ENCODE measurements around the gene HOXC11.

The HOXC11 gene

DNA sequence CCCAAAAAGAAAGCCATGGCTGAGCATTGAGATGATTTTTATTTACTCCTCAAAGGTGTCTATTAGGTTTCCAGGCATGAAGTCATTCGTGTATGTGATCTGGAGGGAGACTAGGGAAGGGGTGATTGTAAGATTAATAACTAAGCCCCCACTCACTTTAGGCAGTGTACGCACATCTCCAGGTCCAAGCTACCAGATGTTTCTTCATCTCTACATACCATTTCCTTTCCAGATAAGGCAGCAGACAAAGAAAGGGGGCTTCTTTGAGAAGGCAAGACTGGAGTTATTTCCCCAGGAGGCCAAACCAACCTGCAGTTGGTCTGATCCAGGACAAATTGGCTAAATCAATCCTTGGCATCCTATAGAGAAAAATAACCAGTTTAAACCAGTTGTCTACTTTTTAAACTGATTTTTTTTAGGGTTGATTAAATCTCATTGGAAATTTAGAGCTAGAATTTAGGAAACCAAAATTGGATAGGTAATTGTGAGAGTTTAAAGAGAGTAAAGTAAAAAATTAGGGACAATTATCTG, 30.4 kb upstream of the HOXC11 start:
- no peak for DNase-seq

DNA sequence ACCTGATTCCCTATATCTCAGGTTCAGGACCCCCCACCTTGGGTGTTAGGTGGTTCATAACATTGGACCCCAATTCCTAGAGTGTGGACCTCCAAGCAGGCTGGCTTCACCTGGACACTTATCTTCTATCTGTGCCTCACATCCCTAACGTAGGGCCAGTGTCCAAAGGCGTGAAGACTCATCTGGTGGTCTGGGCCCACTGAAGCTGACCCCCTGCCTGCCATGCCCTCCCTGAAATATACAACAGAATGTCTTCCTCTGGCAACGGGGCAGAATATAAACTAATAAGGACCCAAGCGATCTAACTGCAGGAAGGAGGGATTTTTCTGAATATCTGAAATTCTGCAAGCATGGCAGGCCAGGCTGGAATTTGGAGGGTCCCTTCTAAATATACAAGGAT, 28.7 kb upstream of the HOXC11 start:
- no peak for DNase-seq

DNA sequence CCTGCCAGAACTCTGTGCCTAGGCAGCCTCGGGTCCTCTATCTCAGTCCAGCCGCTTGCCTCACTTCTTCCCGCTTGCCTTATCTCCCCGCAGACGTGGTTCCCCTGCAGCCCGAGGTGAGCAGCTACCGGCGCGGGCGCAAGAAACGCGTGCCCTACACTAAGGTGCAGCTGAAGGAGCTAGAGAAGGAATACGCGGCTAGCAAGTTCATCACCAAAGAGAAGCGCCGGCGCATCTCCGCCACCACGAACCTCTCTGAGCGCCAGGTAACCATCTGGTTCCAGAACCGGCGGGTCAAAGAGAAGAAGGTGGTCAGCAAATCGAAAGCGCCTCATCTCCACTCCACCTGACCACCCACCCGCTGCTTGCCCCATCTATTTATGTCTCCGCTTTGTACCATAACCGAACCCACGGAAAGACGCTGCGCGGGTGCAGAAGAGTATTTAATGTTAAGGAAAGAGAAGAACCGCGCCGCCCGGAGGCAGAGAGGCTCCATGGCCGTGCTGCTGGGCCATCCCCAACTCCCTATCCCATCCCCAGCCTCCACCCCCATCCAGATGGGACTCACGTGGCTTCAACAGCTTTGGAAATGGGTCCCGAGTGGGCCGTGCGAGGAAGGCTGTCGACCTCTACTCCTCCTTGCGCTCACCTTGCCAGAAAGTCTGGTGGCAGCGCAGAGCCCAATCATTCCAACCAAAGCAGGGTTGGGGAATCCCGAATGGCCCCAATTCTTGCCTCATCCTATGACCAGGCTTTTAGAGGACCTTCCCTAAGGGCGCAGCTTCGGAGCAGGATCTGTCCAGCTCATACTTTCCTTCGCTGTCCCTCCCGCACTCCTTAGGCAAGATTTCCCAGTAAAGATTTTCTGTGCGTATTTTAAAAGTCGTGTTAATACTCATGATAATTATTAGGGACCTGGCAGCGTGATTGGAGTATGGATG, 27.7 kb upstream of the HOXC11 start:
- peak; percentile 2 for DNase-seq

DNA sequence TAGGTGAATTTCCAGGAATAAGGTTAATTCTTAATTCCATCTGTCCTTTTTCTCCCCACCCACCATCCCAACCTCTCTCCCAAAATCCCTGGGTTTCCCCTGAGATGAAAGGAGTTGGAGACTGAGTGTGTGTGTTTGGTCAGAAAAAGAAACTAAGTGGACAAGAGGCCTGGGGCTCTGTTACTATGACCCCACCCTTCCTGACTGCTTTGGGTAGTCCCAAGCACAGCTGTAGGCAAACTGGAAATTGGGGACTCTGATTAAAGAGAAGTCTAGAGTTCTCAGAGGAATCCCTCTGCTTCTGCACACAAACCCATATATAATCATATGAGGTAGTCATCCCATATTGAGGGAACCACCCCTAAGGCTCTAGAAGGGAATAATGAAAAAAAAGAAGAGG, 25.2 kb upstream of the HOXC11 start:
- DNase-seq, result no peak

DNA sequence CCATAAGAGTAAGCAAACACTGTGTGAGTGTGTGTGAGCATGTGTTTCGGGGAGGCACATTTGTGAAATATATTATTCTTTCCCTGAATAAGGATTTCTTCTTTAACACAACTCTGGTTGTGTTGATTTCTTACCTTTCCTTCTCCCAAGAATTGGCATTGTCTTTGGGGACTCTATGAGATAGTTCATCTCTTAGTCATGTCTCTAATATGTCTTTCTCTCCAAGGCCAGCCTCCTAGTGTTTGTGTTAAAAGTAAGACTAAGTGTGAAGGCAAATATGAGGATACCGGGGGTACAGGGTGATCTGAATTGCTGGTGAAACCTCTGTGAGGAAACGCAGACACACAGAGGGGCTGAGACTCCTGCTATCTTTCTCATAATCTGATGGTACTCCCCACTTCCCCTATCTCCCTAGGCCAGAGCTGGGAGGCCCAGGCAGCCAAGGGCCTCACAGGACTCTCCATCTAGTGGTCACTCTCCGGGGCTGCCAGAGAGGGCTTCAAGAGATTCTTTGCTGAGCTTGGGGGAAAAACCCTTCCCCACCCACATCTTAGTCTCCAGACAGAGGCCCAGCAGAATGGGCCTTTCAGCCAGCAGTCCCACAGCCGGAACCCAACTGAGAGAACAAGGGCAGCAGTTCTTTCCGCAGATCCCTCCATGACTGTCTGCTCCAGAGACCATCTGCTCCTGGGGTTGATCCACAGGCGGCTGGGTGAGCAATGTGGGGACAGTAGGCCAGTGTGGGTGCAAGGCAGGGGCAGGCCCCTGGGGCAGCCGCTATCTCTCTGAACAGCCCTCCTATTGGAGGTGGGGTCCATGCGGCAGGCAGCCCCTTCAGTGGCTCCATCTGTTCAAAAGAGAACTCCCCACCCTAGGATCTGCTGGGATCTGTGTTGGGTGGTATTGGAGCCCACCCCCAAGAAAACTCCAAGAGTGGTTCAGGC, 24.0 kb upstream of the HOXC11 start:
- no peak for DNase-seq

DNA sequence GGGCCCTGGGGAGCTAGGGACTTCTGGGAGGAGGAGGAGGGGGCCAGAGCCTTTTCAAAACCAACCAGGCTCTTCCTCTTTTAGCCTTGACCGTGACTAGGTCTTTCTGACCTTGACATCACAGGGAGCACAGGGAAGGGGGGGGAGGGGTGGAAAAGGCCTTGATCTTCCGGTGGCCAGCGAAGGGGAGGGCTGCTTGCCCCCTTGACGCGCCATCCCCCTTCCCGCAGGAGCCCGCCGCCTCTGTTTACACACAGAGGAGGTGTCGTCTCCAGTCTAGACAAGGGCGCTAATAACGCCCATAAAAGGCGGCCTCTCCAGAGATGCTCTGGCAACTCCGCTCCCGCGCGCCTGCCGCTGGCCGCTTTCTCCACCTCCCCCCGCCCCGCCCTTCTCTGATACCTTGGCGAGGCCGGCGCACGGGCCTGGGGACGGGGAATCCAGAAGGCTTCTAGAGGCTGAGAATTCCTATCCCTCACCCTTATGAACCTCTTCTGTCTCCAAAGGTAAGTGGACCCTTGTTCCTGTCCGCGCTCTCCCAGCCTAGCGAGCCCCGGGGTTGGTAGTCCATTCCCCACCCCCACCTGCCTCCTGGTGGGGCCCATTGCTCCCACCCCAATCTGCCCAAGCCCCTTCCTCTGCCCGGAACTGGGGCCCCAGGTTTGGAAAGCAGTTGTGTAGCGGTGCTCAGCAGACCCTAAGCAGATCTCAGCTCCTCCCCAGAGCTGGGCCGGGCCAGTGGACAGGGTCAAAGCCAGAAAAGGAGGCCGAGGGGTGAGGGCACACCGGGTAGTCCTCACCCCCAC, 23.1 kb upstream of the HOXC11 start:
- no peak for DNase-seq

DNA sequence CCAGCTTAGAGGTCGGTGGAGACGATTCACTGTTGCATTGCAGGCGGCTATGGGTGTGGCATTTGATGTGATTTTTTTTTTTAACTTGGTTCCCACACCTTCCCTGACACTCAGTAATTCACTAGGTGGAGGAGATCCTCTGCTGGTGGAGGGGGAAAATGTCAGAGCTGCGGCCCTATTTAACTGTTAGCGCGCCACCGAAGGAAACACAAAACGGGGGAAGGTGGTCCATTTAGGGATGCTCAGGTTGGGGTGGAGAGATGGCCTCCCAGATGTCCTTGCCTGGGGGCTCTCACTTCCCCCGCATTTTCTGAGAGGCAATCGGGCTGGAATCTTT, 22.5 kb upstream of the HOXC11 start:
- DNase-seq, result no peak

DNA sequence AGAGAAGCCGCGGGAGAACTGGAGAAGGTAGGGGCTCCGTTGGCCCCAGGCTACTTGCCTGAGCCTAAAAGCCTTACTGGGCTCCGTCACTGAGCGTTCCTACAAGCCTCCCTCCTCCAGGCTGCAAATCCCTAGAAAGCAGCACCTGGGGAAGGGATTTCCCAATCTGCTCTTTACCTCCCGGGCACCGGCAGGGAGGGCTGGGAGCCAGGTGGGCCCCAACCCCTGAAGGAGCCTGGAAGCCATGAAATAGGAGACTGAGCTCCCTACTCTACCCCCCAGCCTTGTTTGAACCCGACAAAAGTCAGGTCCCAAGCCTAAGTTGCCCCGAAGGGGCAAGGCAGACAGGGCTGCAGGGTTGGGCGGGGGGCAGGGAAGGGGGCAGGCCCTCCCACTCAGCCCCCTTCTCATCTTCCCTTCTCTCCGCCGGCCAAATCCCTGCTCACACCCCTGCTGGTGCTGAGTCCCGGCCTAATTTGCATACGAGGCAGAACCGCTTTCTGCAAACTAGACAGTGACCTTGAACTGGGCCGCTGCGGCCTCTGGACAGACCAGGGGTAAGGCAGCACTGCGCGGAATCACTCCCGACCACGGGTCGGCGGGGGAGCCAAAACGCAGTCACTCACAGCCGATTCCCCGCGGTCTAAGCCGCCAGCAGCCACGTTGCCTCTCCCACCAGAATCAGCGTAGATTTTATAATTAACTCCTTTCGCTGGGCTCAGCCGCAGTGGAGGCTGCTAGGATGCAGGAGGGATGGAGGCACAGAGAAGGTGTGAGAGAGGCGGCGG, 21.9 kb upstream of the HOXC11 start:
- DNase-seq, result no peak

DNA sequence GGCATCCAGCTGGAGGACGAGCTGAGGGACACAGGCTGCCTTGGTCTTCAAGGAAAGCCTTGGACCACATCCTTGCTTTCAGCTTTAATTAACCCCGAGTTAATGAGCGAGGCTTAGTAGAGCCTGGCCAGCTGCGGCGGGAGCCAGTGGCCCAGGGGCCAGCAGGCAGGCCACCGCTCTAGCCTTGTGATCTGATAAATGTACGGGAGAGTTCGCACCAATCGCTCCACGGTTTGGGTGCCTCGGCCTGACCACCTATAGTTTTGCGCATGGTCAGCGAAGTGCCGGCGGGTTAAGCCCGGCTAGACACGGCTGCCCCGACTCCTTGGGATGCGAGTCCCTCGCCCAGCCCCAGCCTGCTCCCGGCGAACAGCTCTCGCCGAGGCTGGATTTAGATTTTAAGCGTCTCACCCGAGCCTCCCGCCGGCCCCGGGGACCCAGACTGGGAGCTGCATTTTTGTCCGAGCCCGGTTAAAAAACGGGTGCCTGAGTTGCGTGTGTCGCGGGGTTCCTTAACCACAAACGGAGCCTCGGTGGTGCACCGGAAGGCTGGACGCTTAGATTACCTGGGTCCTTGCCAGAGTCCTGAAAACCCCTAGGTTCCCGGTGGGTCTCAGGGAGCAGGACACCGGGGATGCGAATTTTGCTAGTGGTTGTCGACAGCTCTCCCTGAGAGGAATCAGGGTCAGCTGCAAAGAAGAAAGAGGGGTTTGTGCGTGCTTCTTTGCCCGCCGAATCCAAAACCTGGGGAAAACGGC, 21.2 kb upstream of the HOXC11 start:
- DNase-seq, result no peak

DNA sequence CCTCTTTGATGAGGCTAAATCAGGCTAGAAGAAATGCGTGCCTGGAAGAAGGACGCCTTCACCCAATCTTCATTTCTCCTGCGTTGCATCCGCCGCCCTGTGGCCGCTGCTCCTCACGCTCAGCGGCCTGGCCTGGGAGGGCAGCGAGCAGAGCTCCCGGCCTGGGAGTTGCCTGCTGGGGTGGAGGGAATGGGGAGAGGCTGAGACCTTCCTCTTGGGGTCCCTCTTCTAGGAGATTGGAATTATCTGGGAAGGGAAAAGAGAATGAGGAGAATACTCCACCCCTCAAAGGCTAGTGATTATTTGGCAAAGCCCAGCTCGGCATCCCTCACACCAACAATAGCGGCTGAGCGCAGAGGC, 20.6 kb upstream of the HOXC11 start:
- DNase-seq, result no peak

DNA sequence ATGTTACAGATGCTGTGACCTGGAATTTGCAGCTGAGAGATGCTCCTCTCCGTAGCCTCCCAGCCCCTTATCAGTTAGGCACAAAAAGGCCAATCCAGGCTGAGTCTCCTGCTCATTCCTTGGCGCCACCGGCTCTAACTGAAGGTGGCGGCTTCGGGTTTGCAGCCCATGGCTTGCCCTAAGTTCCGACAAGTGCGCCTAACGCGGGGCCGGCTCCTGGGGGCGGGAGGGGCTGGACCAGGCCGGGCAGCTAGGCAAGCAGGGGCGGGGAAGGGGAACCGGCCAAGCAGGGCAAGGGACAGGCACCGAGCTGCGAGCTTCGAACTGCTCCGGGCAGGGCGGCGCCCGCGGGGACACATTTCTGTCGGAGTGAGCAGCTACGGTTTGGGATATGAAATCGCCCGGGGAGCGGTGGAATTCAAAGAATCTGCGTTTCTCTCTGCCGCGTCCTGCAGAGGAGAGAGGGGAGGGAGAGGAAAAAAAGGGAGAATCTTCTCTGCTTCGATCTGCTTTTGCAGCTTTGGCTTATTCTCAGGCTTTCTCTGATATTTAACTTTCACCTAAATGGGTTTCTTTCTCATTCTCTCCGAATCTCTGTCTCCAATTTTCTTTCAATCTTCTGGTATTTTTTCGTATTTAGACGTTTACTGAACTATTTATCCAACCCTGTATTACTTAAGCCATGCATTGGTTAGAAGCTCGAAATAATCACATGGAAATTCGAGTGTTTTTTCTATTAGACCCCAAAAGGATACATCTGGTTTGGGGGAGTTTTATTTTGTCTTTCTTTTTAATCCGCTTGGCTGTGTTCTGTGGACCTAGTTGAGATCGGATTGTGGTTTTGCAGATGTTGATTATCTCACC, 19.8 kb upstream of the HOXC11 start:
- no peak for DNase-seq

DNA sequence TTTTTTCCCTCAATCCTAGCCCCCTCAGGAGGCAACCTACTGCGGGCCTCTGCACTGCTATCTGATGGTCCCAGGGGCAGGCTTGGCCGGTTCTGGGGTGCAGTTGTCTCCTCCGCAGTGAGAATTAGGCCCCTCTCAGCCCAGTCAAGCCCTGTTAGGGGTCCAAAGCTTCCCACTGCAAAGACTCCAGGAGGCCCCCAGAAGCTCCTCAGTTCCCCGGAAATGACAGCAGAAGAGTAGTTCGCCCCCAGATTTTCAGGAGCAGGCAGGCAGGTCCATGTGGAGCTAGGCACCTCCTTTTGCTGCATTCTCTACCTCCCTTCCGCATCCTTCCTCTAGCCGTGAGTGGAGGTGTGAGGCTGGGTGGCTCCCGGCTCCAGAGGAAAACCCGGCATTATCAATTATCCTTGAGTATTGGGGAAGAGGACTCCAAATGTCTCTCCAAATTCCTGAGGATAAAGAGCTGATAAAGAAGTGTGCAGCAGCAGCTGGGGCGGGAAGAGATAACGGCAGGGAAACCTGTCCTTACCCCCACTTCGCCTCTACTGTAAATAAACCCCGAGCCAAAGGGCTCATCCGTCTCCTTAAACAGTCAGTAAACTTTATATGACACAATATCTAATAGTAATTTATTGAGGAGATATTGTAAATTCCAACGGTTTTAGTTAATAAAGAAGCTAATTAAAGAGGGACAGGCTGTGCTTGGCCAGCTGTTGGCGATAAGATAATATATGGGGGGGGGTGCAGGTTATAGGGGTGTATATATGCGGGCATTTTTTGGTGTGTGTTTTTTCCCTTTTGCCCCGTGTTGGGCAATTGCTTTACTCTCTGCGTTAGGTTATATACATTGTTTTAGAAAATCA, 18.9 kb upstream of the HOXC11 start:
- no peak for DNase-seq

DNA sequence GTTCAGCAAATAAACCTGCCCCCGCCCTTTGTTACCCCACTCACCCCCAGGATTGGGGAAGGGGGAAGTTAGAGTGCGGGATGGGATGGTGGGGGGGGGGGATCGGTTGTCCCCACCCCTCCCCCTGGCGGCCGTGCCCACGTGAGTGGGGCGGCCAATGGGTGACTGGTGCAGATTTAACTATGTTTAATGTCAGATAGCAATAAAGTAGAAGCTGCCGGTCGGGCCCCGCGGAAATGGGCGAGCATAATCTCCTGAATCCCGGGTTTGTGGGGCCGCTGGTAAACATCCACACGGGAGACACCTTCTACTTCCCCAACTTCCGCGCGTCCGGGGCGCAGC, 18.3 kb upstream of the HOXC11 start, which contains the start of gene HOXC12:
TSS of gene HOXC12 (plus strand) at position 210 of the 342 bp plus-strand sequence. CDS start at position 237, 27 bp downstream.
- no peak for DNase-seq

DNA sequence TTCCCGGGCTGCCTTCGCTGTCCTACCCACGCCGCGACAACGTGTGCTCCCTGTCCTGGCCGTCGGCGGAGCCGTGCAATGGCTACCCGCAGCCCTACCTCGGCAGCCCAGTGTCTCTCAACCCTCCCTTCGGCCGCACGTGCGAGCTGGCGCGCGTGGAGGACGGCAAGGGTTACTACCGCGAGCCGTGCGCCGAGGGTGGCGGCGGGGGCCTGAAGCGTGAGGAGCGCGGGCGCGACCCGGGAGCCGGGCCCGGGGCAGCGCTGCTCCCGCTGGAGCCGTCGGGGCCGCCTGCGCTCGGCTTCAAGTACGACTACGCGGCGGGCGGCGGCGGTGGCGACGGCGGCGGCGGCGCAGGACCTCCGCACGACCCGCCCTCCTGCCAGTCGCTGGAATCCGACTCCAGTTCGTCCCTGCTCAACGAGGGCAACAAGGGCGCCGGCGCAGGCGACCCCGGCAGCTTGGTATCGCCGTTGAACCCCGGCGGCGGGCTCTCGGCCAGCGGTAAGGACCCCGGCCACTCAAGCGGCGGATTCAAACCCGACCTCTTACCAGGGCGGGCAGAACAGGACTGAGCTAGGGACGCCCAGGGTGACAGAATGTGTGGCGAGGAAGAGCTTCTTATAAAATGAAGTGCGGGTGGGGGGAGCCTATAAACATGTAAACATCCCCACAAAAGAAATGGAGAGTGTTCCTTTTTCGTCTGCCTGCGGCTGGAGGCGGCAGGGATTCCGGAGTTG, 17.7 kb upstream of the HOXC11 start:
- DNase-seq, result no peak

DNA sequence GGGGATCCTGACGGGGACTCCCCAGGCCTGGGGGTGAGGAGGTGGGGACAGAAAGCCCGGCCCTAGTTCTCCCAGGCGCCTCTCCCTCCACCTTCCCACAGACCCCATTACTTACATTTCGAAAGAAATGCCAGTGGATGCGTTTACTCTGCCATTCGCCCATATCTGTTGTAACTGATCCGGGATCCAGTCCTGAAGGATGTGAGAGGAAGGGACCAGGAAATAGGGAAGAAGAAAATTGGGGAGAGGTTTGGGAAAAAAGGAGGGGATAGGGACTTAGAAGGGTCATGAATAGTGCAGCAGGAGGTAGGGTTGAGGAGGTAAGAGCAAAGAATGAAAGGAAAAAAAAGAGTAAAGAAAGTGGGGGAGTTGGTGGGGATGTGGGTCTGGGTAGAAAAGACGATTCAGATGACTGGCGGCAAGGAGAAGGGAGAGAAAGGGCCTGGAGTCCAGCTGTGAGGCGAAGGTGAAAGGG, 17.1 kb upstream of the HOXC11 start:
- DNase-seq, result no peak

DNA sequence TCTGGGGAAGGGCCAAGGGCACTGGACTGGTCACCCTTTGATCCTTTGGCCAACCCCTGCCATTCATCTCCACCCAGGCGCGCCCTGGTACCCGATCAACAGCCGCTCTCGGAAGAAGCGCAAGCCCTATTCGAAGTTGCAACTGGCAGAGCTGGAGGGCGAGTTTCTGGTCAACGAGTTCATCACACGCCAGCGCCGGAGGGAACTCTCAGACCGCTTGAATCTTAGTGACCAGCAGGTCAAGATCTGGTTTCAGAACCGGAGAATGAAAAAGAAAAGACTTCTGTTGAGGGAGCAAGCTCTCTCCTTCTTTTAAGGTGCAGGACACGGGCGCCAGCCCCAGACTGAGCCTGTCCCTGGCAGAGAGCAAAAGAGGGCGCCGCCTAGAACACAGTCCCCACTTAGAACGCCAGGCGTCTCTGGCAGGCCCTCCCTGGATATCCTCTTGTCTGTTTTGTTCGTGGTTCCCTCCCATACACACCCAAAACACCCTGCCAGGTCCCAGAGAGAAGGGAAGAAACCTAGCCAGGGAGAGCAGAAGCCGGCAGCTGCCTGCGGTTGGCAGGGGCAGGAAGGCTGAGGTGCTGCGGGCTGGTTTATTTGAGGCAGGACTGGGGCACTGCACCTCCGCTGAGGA, 16.6 kb upstream of the HOXC11 start:
- no peak for DNase-seq

DNA sequence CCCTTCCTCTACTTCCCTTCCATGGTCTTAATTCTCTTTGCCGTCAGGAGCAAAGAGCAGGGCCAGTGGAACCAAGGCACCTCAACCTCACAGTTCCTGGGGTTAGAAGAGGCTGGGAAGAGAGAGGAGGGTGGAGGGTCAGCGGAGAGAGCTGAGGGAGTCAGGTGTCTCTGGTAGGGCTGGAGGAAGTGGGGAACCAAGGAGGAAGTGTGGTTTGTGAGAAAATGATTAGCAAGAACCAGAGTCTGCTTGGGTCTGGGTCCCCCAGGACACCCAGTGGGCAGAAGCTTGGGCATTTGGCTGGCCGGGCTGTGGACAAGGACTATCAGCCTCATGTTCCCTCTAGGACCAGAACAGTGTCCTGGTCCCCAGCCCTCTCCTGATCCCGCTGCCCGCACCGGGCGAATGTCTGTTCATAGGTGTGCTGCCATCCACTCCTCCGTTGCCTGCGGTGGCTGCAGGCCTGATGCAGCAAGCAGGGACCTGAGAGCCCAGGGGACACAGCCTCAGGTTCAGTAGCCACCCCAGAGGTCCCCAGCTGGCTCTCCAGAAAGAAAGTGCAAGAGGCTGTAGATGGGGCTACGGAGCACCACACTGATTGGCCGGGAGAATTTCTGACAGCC, 15.9 kb upstream of the HOXC11 start:
- DNase-seq, result no peak

Data from eye (tissue), 1 donor.